NCI-H1436 treated with DMSO at 0.1 percent for 48 hours (cell line): ENCODE data around the gene PHACTR1.

Experiments used
- DNase-seq: peaks from one replicate; lab custom pipeline; 2025; lab: John Stamatoyannopoulos, UW

PHACTR1 gene

DNA sequence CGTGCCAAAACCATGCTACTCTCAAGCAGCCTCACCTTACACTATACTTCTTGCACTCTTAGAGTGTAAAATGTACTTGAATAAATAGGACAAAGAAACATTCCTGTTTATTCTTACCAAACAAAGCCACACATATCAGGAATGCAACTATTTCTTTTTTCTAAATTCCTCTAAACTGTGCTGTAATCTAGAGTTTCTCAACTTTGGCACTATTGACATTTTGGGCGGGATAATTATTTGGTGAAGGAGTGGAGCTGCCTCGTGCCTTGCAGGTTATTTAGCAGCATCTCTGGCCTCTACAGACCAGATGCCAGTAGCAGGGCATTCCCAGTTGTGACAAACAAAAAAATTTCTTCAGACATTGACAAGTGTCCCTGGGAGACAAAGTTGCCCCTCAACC, 86.9 kb downstream of the PHACTR1 start:
- DNase-seq: no peak

DNA sequence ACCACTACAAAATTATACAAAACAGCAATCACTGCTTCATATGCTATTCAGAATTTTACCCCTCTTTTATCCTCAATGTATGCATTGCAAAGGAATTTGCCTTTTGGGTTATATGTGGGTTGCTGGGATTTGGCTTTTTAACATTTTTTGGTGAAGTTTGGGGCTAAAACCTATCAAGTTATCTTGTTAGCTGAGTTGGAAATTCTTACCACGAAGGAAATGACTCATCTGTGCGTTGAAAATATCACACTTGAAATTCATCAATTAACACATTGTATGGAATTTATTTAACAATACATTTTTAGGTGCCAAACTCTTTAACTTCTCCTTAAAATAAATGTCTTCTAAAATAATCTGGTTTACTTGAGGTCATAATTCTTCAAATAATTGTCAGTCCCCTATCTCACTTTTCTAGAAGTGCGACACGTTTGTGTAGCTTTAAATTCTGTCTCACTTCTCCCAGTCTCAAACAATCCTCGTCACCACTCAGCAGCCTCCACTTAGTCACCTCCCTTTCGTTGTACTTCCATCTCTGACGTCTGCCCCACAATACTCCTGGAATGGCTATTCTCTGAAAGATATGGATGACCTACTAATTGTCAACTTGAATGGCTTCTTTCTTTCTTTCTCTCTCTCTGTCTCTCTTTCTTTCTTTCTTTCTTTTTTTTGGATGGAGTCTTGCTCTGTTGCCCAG, 88.5 kb downstream of the PHACTR1 start:
- no peak for DNase-seq

DNA sequence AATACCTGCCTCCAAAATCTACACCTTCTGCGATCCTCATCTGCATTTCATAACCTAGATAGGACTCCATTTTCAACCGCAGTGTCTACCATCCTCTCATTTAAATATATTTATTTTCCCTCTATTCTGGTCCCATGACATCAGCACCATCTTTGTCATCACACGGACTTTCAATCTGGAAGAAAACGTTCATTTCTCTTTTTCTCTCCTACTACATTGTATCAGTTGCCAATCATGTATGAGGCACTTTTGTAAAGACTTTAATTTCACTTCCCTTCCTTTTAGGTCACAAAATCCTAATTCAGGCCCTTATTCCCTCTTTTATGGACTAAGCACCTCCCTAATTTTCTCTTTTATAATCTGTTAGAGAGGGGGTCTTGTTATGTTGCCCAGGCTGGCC, 89.6 kb downstream of the PHACTR1 start:
- no peak for DNase-seq

DNA sequence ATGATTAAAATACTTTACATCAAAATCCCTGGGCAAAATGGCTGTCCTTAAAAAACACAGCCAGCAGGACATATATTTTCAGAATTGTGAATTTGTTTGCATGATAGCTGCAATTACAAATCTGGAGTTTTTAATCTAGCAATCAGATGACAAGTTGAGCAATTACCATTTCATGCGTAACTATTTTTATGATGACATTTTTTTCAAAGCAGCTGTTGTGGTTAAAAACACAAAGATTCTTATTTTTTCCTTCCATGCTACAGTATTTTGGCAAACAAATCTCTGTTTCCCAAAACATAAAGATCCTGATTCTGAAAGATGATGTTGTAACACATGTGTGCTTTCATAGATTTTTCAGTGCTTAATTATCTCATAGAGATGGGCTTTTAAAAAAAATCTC, 90.2 kb downstream of the PHACTR1 start:
- DNase-seq: no peak

DNA sequence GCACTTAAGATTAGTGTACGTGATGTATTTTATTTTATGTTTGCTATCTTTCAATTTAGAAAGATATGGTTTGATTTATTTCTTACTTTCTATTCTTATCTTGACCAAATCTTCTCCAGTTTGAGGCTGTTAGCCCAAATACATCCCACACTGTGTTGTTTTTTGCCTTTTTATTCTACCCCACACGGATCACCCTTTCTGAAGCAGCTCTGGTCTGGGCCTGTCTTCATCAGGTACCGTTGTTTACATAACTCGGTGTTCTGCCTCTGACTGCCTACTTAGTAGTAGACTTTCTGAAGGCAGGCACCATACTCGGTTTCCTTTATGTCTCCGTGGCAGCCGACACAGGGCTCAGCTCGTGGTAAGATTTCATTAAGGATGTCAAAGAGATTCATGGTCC, 95.0 kb downstream of the PHACTR1 start:
- no peak for DNase-seq

DNA sequence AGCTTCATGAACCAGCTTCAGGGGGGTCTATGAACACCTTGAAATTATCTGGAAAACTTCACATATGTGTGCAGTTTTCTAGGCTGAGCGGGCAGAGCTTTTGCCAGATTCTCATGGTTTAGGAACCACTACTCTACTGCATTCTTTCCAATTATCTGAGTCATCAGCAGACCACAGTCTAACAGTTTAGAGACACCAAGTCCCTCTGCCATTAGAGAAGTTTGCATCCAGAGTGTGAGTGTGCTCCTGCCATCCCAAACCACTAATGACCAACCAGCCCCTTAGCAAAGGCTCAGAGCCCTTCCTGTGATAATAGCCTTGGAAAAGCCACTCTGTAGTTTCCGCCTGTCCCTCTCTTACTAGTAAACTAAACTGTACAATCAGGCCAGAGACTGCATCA, 96.8 kb downstream of the PHACTR1 start:
- no peak for DNase-seq

DNA sequence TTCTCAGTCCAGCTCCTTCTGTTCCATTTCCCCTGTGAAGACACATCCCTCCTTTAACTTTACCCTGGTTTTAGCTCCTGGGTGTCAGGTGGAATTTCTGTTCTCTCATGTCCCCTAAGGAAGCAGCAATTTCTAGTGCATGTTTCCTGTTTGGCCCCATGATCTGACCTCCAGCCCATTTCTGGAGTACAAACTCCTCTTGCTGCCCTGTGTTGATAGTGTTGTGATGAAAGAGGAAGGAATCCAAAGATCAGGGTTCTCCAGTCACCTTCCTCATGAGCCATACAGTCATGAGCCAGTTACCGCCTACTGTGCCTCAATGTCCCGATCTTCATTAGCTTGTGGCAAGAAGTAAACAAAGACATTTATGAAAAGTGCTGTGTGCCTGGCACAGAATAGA, 97.4 kb downstream of the PHACTR1 start:
- DNase-seq: no peak

DNA sequence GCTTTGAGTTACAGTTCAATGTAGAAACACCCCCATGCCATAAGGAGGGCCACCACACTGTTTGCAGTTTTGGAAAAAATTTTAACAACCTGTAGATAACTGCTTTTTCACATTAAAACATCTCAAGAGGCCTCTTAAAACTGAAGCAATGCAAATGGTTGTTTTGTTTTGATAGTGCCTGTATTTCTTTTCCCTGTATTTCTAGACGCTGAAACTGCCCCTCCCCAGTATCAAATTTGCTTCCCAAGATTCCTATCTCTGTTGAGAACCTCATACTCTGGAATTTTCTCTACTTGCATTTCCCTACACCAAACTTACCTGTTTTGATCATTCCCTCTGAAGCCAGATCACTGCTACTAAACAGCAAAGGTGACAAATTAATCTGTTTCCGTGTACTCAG, 98.5 kb downstream of the PHACTR1 start:
- no peak for DNase-seq

DNA sequence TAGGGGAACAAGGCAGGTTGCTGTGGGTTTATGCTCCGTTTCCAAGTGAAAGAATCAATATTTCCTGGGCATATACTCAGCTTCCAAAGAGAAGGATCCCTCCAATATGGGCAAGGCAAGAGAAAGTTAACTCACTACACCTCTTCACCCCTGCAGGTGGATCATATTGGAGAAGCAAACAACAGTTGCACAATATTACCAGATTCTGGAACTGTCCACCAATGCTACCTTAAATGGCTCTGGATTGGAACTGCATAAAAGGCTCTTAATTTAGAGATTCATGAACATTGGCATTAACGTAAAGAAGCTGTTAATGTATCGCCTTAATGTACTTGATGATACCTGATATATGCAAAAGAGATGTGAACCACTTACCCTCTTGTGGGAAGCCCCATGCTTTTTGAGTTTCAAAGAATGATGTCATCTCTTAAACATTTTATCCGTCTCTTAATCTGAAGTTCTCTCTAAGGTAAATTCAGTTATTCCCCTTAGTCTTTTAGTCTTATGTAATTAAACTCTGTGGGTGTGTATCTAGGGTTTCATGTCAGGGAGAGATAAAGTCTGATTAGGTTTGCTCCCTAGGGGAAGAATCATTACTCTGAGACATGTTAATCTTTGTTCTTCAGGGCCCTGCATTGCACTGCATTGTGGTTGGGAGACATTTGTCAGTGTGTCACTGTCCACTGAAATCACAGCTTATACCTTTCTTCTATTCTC, 99.5 kb downstream of the PHACTR1 start:
- no peak for DNase-seq

DNA sequence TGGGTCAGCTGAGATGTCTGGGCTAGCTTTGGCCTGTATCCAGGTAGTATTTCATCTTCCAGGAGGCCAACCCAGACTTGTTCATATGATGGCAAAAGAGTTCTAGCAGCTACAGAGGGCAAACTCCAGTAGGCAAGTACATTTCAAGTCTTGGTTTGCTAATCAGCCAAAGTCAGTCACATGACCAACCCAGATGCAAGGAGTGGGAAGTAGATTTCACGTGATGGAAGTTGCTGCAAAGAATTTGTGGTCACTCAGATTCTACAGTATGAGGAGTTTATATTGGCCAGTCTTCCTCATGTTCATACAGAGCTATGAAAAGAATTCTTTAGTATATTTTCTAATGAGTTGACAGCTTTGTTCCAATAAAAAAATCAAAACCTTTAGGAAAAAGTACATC, 101.8 kb downstream of the PHACTR1 start:
- DNase-seq: no peak

DNA sequence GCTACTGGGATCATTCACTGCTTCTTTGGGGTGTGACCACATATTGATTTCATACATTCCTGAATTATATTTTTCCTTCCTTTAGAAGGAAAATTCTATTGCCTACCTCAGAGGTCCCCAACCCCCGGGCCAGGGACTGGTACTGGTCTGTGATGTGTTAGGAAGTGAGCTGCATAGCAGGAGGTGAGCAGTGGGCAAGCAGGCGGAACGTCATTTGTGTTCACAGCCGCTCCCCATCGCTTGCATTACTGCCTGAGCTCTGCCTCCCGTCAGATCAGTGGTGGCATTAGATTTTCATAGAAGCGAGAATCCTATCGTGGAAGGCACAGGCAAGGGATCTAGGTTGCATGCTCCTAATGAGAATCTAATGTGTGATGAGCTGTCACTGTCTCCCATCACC, 107.3 kb downstream of the PHACTR1 start:
- DNase-seq: no peak

DNA sequence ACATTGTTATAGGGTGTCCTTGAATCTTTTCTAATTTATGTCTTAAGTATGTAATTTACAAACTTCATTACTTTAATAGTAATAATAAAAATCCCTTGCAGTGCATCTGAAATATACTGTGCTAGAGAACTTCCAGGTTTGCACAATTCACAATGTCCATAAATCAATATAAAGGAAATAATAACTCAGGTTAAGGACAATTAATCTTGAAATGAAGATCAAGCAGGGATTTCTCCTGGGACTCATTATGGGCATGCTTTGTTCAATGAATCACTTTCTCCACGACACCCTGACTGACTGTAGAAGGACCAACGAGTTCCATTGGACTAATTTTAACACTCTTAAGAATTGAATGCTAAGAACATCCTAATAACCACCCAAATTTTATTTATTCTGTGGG, 110.0 kb downstream of the PHACTR1 start:
- no peak for DNase-seq

DNA sequence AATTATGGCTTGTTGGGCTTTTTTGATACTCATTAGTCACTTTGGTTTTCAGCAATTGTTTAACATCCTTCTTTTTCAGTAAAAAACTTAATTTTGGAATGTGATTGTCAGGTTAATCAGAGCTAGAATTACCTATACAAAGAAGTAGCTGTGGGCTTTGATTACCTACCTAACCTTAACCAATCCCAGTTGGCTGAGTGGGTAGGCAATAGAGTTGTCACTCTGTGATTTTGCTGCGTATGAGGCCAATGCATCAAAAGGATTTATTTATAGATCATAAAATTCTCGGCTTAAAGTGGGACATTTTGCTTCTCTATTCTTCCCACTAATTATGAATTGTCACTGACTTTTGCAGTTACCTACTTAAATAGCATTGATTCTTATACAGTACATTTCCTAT, 111.4 kb downstream of the PHACTR1 start:
- DNase-seq: no peak

DNA sequence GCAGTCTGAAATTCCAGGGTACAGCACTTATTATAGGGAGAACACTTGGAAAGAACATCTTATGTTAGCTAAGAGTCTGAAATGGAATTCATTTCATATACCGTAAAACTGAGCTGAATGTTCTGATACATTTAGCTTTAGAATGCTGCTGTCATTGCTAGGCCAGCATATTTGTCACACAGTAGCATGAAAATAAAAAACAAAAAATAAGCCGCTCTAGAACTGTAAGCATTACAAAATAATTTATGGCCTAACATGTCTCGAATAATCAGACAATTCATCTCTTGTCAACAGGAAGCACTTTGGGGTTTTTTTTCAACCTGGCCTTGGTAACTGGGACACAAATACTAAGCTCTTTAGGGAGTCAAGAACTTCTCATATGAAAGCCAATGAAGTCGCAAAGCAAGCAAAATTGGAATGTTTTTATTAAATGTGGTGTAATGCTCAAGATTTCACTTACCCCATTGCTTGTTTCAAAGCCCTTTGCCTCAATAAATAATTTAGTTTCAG, 115.7 kb downstream of the PHACTR1 start:
- DNase-seq: no peak

DNA sequence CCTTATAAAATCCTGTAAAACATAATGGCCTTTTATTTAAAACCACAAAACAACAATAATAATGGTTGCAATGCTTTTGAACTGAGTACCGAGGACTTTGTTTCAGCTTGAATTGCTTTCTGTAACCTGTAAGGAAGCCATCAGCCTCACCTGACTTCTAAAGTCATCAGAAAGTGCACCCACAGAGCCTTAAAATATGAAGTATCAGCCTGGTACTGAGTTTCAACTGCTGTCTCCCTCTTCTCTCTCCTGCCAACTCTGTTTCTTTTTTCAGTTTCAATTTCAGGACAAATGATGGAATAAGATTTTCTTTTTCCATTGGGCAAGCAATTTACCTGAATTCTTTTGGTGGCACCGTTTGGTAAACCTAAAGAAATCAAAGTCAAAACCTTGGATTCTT, 119.4 kb downstream of the PHACTR1 start:
- DNase-seq: no peak

DNA sequence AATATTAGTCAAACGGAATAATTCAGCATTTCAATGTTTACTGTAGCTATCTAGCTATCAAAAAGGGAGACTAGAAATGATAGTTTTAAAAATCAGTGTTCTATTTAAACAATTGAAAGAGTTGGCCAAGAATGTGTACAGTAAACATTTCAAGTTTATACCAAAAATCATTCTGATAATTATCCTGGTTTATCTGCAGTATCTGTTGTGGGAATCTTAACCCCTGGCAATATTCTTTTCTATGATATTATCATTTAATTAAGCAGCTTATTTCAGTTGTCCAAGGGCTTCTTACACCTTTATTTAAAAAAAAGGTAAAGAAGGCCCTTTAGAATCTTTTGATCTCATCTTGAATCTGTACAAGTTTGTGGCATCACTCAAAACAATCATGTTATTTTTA, 125.1 kb downstream of the PHACTR1 start:
- DNase-seq: no peak

DNA sequence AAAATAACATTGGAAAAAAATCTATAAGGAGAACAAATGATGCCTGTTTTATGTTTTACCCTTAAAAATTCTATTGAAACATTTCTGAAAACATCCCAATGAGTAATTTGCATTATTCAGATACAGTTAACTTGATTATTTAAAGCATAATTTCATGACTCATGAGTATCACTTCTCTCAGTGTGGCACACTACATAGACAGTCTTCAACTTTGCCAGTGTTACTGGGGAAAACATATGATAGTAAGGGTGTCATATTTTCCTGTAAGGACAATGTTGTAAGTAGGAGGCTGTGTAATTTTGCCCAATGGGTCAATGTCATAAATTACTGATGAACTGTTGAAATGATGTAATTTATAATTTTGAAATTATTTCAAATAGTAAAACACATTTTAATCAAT, 125.5 kb downstream of the PHACTR1 start:
- no peak for DNase-seq

DNA sequence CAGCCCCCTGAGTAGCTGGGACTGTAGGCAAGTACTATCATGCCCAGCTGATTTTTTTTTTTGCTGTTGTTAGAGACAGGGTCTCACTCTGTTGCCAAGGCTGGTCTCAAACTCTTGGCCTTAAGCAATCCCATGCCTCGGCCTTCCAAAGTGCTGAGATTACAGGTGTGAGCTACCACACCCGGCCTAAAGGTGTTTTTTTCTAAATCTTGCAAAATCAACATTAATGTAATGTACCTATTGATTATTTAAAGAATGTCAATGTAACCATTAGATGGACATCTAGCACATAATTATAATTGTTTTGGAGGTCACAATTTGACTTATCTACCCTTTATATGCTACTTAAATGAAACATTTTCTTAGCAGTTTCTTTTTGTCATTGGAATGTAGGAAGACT, 126.1 kb downstream of the PHACTR1 start:
- no peak for DNase-seq

DNA sequence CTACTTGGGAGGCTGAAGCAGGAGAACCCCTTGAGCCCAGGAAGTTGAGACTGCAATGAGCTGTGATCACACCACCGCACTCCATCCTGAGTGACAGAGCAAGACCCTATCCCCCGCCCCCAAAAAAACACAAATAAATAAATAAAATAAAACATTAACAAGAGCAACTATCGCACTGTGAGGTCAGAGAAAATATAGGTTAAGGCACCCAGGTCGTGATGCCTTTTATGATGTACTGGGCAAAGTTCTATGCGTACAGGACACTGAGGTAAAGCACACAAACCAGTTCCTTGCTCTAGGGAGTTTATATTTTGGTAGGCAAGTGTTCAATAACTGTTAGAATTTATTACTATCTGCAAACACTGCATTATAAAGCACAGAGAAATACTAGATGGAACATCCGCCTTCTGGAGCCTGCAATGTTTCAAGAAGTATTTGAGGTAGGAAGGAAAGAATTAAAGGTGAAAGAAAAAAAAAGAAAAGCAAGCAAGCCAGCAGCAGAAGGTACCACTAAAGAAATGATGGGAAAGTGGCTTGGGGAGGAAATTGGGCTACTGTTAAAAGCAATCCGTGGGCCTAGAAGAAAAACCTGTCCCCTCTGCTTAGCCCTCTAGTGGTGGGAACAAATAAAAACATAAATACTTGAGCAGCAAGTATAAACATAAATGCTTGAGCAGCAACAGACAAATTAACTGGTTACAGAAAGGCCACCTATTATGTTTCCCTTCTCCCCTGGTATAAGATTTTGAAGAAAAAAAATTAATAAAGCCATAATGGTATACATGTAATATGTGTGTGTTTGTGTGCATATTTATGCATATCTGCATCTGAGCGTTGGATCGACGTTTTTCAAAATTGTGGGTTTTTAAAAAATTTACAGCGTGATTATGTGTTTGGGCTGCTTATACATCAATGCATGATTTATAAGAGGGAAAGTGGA, 128.0 kb downstream of the PHACTR1 start:
- peak; percentile 2 for DNase-seq

DNA sequence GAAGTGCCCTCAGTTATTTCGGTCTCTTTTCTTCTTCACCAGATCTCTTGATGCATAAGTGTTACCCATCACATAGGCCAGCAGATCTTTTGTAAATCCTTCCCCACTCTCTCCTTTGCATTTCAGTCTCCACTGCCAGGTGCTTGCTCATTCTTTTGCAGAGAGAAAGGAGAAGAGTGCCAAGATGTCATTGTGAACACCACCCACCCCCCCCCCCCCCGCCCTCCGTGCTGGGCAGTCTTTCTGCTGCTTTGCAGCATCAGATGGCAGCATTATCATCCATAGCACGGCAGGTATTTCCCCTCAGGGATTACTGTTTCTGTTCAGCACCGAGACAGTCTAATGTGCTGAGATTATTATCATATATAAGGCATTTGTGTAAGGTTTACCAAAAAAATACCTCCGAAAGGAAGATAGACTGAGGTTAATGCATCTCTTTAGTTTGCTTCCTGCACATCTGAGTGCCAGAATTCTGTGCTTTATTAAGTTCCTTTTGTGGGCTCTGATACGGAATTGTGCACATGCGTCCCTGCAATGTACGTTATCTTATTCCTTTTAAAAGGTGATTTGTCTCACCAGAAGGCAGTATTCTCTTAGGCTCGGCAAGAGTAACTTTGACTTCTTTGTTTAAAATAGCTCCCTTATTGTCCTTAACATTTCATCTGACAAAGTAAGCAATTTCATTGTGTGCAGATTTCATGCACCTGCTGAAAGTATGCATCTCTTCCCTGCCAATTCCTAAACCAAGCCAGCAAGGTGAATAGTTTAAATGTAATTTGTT, 128.8 kb downstream of the PHACTR1 start:
- DNase-seq: no peak

DNA sequence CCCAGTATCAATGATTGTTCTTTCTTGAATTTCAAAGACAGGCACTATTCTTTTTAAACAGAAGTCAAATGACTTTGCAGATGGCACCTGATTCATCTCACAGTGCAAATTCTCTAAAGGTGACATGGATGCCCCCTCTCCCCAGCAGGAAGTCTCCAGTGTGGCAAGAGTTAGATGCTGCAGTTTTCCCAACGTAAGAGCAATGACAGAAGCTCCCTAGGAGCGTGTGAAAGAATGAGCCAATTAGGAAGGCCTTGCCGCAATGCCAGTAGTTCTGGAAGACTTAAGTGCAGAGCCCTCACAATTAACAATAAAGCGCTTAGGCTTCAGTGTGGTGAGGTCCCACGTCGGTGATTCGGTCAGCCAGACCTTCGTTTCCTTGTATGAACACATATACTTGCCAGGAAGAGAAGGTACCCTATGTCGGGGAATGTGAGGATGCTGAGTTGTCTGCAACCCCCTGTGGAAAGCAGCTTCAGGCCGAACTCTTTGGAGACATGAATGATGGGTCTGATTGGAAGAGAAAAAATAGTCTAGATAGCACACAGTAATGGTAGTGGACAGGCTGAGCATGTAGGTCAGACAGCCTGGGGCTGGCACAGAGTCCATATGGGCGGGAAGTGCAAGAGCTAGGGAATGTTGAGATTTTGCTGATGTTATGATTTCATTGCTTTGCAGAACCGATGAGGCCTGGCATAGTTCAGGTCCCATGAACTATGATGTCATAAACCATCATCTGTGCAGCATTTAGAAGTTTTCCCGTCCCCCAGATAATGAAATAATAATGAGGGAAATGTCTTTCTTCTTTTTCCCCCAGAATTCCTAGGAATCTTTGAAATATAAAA, 132.6 kb downstream of the PHACTR1 start:
- DNase-seq: no peak
